ENCODE measurements around the gene MVD.

- TF ChIP-seq CTCF (IDR thresholded peaks at IDR 0.05) (no peak), POLR2A (IDR thresholded peaks at IDR 0.05) (no peak)
Measured at GRCh38 chr16:88613293-88613692, 49.6 kb downstream of the MVD start.

All from right lobe of liver (tissue), 4 donors.